HCT116 (cell line): ENCODE results near the gene MUC5B. TPM values are rescaled to one million over a fixed set of nuclear protein-coding genes. Genes with fewer than 3 reads are reported as not detected.
A peak's percentile ranks its signal among the peaks of the same experiment; 100 is the strongest.

Source experiments
- ATAC-seq: fragments of 200-7000 bp; cut with Tn5 transposase; 2 replicates; pipeline ENCODE4 v1.9.1; 2020; ENCODE audit warnings: mild to moderate bottlenecking, moderate library complexity
- BruUV-seq: library from RNA; stranded (reverse); fragments of 400-500 nt; replicated peaks from 2 replicates; lab custom pipeline; 2021; lab: Mats Ljungman, UMichigan
- CTCF ChIA-PET: fragments of 300-600 bp; sonication (Branson Sonifier 250); formaldehyde crosslinking; loops from one replicate; lab custom pipeline; 2021; ENCODE audit warnings: antibody characterized with exemption; lab: Charles Lee
- POLR2A ChIA-PET: fragments of 300-600, 350-600 bp; sonication (Branson Sonifier 250); formaldehyde crosslinking; loops from one replicate; lab custom pipeline; 2021; ENCODE audit warnings: antibody characterized with exemption; lab: Charles Lee
- RAD21 ChIA-PET, 2 experiments: fragments of 300-600 bp; sonication (Branson Sonifier 250); formaldehyde crosslinking; loops; one replicate each; lab custom pipeline; 2023; ENCODE audit warnings: low total read pairs in 2 of 2; ENCODE audit not compliant: uncharacterized antibody in 2 of 2, unreplicated experiment in 2 of 2, low non-redundant PET in 1 of 2; lab: Charles Lee
- DNase-seq: peaks from one replicate; pipeline ENCODE4 v3.0.0-alpha.2; 2010; ENCODE audit warnings: low read depth, low spot score
- H2AFZ ChIP-seq: fragments of 200-600 bp; shearing (Covaris generic), sonication (generic); 2 replicates; pipeline ENCODE4 v1.6.1; 2017; ENCODE audit warnings: low read depth, mixed run types, mixed read lengths, antibody characterized with exemption, low read length; ENCODE audit not compliant: poor library complexity, severe bottlenecking
- H3K27ac ChIP-seq: 2 replicates; pipeline ENCODE4 v1.5.1; 2012; ENCODE audit warnings: low read depth, low read length
- H3K27me3 ChIP-seq: fragments of 200-600 bp; sonication (generic); 2 replicates; pipeline ENCODE4 v1.6.1; 2016; ENCODE audit warnings: mixed run types, low read length, mixed read lengths; ENCODE audit not compliant: insufficient read depth
- H3K36me3 ChIP-seq, 2 experiments: fragments of 200-500 bp in 1 of 2; fragments of 200-600 bp in 1 of 2; sonication (Bioruptor generic) in 1 of 2; sonication (generic) in 1 of 2; 2 replicates each; pipeline versions ENCODE4 v1.5.1 to v1.6.1; 2014 to 2016; ENCODE audit warnings: low read length in 2 of 2, inconsistent platforms in 1 of 2, mixed read lengths in 1 of 2, mixed run types in 1 of 2; ENCODE audit not compliant: insufficient read depth in 2 of 2, control insufficient read depth in 1 of 2
- H3K4me1 ChIP-seq, 2 experiments: fragments of 200-600 bp in 1 of 2; sonication (generic) in 1 of 2; 2 replicates each; pipeline versions ENCODE4 v1.5.1 to v1.6.1; 2012 to 2017; ENCODE audit warnings: low read length in 2 of 2, inconsistent platforms in 1 of 2, mild to moderate bottlenecking in 1 of 2, mixed read lengths in 1 of 2, mixed run types in 1 of 2, moderate library complexity in 1 of 2; ENCODE audit not compliant: insufficient read depth in 2 of 2, control insufficient read depth in 1 of 2
- H3K4me2 ChIP-seq: fragments of 200-600 bp; sonication (generic); 2 replicates; pipeline ENCODE4 v1.6.1; 2017; ENCODE audit warnings: mixed run types, low read length, mixed read lengths
- H3K4me3 ChIP-seq, 2 experiments: fragments of 200-600 bp in 1 of 2; sonication (generic) in 1 of 2; replicated peaks in 1 of 2; 2 replicates each; pipeline ENCODE4 v1.5.1; 2011 to 2016; ENCODE audit warnings: low read length in 2 of 2, control low read depth in 1 of 2, low read depth in 1 of 2, mild to moderate bottlenecking in 1 of 2, mixed read lengths in 1 of 2, mixed run types in 1 of 2
- H3K79me2 ChIP-seq: fragments of 200-600 bp; sonication (generic); 2 replicates; pipeline ENCODE4 v1.6.1; 2017; ENCODE audit warnings: mild to moderate bottlenecking, mixed run types, low read length, moderate library complexity, mixed read lengths; ENCODE audit not compliant: insufficient read depth
- H3K9ac ChIP-seq: fragments of 200-600 bp; sonication (generic); 2 replicates; pipeline ENCODE4 v1.6.1; 2016; ENCODE audit warnings: low read length, mixed read lengths
- H3K9me2 ChIP-seq: fragments of 200-600 bp; sonication (generic), shearing (Covaris generic); 2 replicates; pipeline ENCODE4 v1.6.1; 2017; ENCODE audit warnings: mixed run types, mild to moderate bottlenecking, moderate library complexity; ENCODE audit not compliant: insufficient read depth
- H3K9me3 ChIP-seq, 2 experiments: fragments of 200-500 bp in 1 of 2; fragments of 200-600 bp in 1 of 2; sonication (Bioruptor generic) in 1 of 2; sonication (generic) in 1 of 2; 2 replicates each; pipeline ENCODE4 v1.6.1; 2014 to 2017; ENCODE audit warnings: low read length in 2 of 2, mixed read lengths in 2 of 2, inconsistent platforms in 1 of 2, low read depth in 1 of 2, mild to moderate bottlenecking in 1 of 2, mixed run types in 1 of 2, moderate library complexity in 1 of 2; ENCODE audit not compliant: control insufficient read depth in 1 of 2, insufficient read depth in 1 of 2
- H4K20me1 ChIP-seq: fragments of 200-600 bp; sonication (generic), shearing (Covaris generic); 2 replicates; pipeline ENCODE4 v1.6.1; 2017; ENCODE audit warnings: mixed run types, mild to moderate bottlenecking, moderate library complexity; ENCODE audit not compliant: insufficient read depth
- CTCF ChIP-seq, 3 experiments: fragments of 200-600 bp in 1 of 3; sonication (generic) in 1 of 3; IDR thresholded peaks in 2 of 3; conservative IDR thresholded peaks in 1 of 3; 2 replicates each; pipeline ENCODE4 v1.5.1; 2012 to 2017; ENCODE audit warnings: low read depth in 2 of 3, low read length in 2 of 3, antibody characterized with exemption in 1 of 3, borderline replicate concordance in 1 of 3, control low read depth in 1 of 3, mild to moderate bottlenecking in 1 of 3, mixed read lengths in 1 of 3, mixed run types in 1 of 3, moderate library complexity in 1 of 3; ENCODE audit not compliant: insufficient read depth in 1 of 3
- MAX ChIP-seq: IDR thresholded peaks from 2 replicates; pipeline ENCODE4 v1.6.1; 2012
- SIN3A ChIP-seq: IDR thresholded peaks from 2 replicates; pipeline ENCODE4 v1.6.1; 2012; ENCODE audit warnings: low read depth
- SP1 ChIP-seq: IDR thresholded peaks from 2 replicates; pipeline ENCODE4 v1.6.1; 2012; ENCODE audit warnings: low read depth
- intact Hi-C: fragments of 100-400 bp; cut with micrococcal nuclease; formaldehyde crosslinking; loops from 2 replicates; pipeline ENCODE4 v1.10.0; 2022
- total RNA-seq: library from RNA; stranded (reverse); gene quantifications from one replicate; pipeline ENCODE4 v1.2.1, GENCODE V29; 2021; ENCODE audit not compliant: unreplicated experiment

The MUC5B gene
- total RNA-seq, 1 experiment from 2014 or later = 1.5 TPM

- ATAC-seq = peak; percentile 34; the same call in 1 of the 2 replicates
- CTCF ChIA-PET = no interaction called here
These were observed 24.8 kb upstream of the MUC5B start for GRCh38 chr11:1197886-1198560.

More at GRCh38 chr11:1197886-1198560, 24.8 kb upstream of the MUC5B start:
- intact Hi-C loops = no loop called here
- DNase-seq = no peak
- H3K4me2 ChIP-seq = no peak overlapping the region
- ChIA-PET POLR2A (no interaction called here), RAD21 (no interaction called here)
- H3K9me2 ChIP-seq = no peaks in the 10 kb centered on the region
- BruUV-seq = no TSS peak
- no peak overlapping the region for H3K4me3 ChIP-seq
- no peaks in the 10 kb centered on the region for H3K36me3 ChIP-seq
- no peaks in the 10 kb centered on the region for H3K9me3 ChIP-seq
- H3K79me2 ChIP-seq = no peaks in the 10 kb centered on the region
- no peak for TF ChIP-seq SP1
- no peak for TF ChIP-seq SIN3A
- TF ChIP-seq MAX = no peak
- peak in 1 of 3 experiments; percentile 19; a peak in 2 of 6 replicates for TF ChIP-seq CTCF (IDR thresholded peaks at IDR 0.05 in 2 of 3, conservative IDR thresholded peaks at IDR 0.05 in 1 of 3; ENCODE audit: borderline replicate concordance in 1 of 3, insufficient read depth in 1 of 3, low read depth in 2 of 3, low read length in 2 of 3)
- no peak overlapping the region for H3K9ac ChIP-seq
- H3K27ac ChIP-seq = no peak overlapping the region
- peaks cover 0 to 4% of the 10 kb centered on the region in 2 experiments; a peak in 2 of 4 replicates for H3K4me1 ChIP-seq
- H4K20me1 ChIP-seq = no peaks in the 10 kb centered on the region
- H3K27me3 ChIP-seq = no peaks in the 10 kb centered on the region
- H2AFZ ChIP-seq = no peak overlapping the region
